Osteoblast (primary cell): ENCODE results near the gene IQSEC2. TPM values are rescaled to one million over a fixed set of nuclear protein-coding genes. Genes with fewer than 3 reads are reported as not detected.

Source experiments
- DNase-seq: peaks from one replicate; pipeline ENCODE4 v3.0.0; 2011; ENCODE audit warnings: low spot score, mixed read lengths; ENCODE audit not compliant: insufficient read length; ENCODE audit errors: missing footprints
- H2AFZ ChIP-seq: 2 replicates; pipeline ENCODE4 v1.6.0; 2011; ENCODE audit warnings: mild to moderate bottlenecking, low read length
- H3K27ac ChIP-seq: 2 replicates; pipeline ENCODE4 v1.5.1; 2011; ENCODE audit warnings: mild to moderate bottlenecking, low read depth, low read length, moderate library complexity
- H3K27me3 ChIP-seq: 2 replicates; pipeline ENCODE4 v1.6.0; 2012; ENCODE audit warnings: mild to moderate bottlenecking, control low read depth, inconsistent platforms, low read length, moderate library complexity; ENCODE audit not compliant: insufficient read depth
- H3K36me3 ChIP-seq: 2 replicates; pipeline ENCODE4 v1.5.1; 2011; ENCODE audit warnings: mild to moderate bottlenecking, low read length, control low read depth, moderate library complexity; ENCODE audit not compliant: insufficient read depth
- H3K4me1 ChIP-seq: 2 replicates; pipeline ENCODE4 v1.5.1; 2011; ENCODE audit warnings: mild to moderate bottlenecking, low read length, control low read depth, moderate library complexity; ENCODE audit not compliant: insufficient read depth
- H3K4me2 ChIP-seq: 2 replicates; pipeline ENCODE4 v1.6.0; 2011; ENCODE audit warnings: mild to moderate bottlenecking, low read length; ENCODE audit not compliant: insufficient read depth
- H3K4me3 ChIP-seq: fragments of 200-600 bp; sonication (generic); 3 replicates; pipeline ENCODE4 v1.5.1; 2012; ENCODE audit warnings: mild to moderate bottlenecking, low read length, inconsistent platforms; ENCODE audit not compliant: insufficient read depth
- H3K79me2 ChIP-seq: 2 replicates; pipeline ENCODE4 v1.6.0; 2012; ENCODE audit warnings: mild to moderate bottlenecking, low read length, control low read depth, inconsistent platforms; ENCODE audit not compliant: insufficient read depth
- H3K9me3 ChIP-seq: 2 replicates; pipeline ENCODE4 v1.5.1; 2011; ENCODE audit warnings: low read depth, low read length, control low read depth
- H4K20me1 ChIP-seq: 2 replicates; pipeline ENCODE4 v1.6.0; 2012; ENCODE audit warnings: mild to moderate bottlenecking, low read length, control low read depth; ENCODE audit not compliant: insufficient read depth
- CTCF ChIP-seq: IDR thresholded peaks from 2 replicates; pipeline ENCODE4 v1.5.1; 2011; ENCODE audit warnings: mild to moderate bottlenecking, low read depth, low read length, moderate library complexity; ENCODE audit errors: extremely low read depth
- total RNA-seq: library from RNA; depleted of rRNA; stranded (reverse); fragments of >200 nt; gene quantifications from 2 replicates; pipeline ENCODE4 v1.2.3, GENCODE V29; 2012

IQSEC2 gene
- total RNA-seq, 1 donor: 10.1 TPM

DNA sequence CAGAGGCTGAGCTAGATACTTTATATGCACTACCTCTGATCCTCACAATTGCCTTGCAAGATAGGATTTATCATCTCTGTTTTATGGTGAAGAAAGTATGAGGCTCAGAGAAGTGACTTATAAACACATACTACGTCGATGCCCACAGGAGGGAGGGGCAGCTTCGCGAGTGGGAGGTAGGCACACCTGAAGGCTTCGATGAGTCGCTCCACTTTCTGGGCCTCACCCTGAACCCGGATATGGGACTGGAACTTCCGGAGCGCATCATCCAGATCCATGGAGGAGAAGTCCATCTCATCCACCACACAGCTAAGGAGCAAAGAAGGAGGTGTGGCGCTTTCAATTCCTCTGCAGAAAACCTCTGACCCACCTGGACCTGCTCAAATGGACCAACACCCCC lies 33.5 kb downstream of the IQSEC2 start:
- no peak overlapping the region for H3K4me2 ChIP-seq
- no peak for DNase-seq
- H3K4me1 ChIP-seq: no peaks in the 10 kb centered on the region
- H4K20me1 ChIP-seq: no peaks in the 10 kb centered on the region
- no peaks in the 10 kb centered on the region for H3K79me2 ChIP-seq
- peaks cover 25% of the 10 kb centered on the region for H3K36me3 ChIP-seq
- no peak overlapping the region for H3K4me3 ChIP-seq
- H3K27ac ChIP-seq: no peak overlapping the region
- peaks cover 8% of the 10 kb centered on the region for H3K27me3 ChIP-seq
- no peak for TF ChIP-seq CTCF
- no peaks in the 10 kb centered on the region for H3K9me3 ChIP-seq
- H2AFZ ChIP-seq: no peak overlapping the region

- Histone ChIP-seq H3K4me2 (no peak overlapping the region), H3K4me3 (no peak overlapping the region), H3K9me3 (no peaks in the 10 kb centered on the region), H3K27ac (no peak overlapping the region), H3K4me1 (no peaks in the 10 kb centered on the region), H3K36me3 (peaks cover 29% of the 10 kb centered on the region), H2AFZ (no peak overlapping the region), H3K79me2 (no peaks in the 10 kb centered on the region), H3K27me3 (peaks cover 8% of the 10 kb centered on the region), H4K20me1 (no peaks in the 10 kb centered on the region)
- TF ChIP-seq CTCF: no peak
- no peak for DNase-seq
These were observed 35.2 kb downstream of the IQSEC2 start for GRCh38 chrX:53246231-53246630.

- TF ChIP-seq CTCF: peak; percentile 52
- H3K27ac ChIP-seq: no peak overlapping the region
- no peak overlapping the region for H2AFZ ChIP-seq
- H3K27me3 ChIP-seq: peaks cover 8% of the 10 kb centered on the region
- H3K79me2 ChIP-seq: no peaks in the 10 kb centered on the region
- H3K9me3 ChIP-seq: no peaks in the 10 kb centered on the region
- H3K36me3 ChIP-seq: peaks cover 29% of the 10 kb centered on the region
- no peak overlapping the region for H3K4me3 ChIP-seq
- no peak for DNase-seq
- no peak overlapping the region for H3K4me2 ChIP-seq
- no peaks in the 10 kb centered on the region for H4K20me1 ChIP-seq
- H3K4me1 ChIP-seq: no peaks in the 10 kb centered on the region
These were observed 36.8 kb downstream of the IQSEC2 start for GRCh38 chrX:53244610-53245009.

DNA sequence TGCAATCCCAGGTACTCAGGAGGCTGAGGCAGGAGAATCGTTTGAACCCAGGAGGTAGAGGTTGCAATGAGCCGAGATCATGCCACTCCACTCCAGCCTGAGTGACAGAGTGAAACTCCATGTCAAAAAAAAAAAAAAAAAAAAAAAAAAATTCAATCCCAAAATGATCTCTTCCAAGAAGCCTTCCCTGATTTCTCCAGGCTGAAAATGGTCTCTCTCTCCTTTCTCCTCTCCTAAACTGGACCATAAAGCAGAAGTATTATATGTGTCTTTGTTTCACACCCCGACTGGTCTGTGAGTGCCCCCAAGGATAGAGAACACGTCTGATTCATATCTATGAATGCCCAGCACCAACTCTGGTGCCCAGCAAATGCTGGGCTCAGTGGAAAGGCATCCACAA lies 39.1 kb downstream of the IQSEC2 start:
- DNase-seq: peak; percentile 15
- no peak overlapping the region for H3K27ac ChIP-seq
- H3K36me3 ChIP-seq: peaks cover 17% of the 10 kb centered on the region
- no peaks in the 10 kb centered on the region for H3K79me2 ChIP-seq
- H3K4me2 ChIP-seq: no peak overlapping the region
- peaks cover 4% of the 10 kb centered on the region for H3K27me3 ChIP-seq
- H3K4me3 ChIP-seq: no peak overlapping the region
- no peaks in the 10 kb centered on the region for H3K9me3 ChIP-seq
- H4K20me1 ChIP-seq: no peaks in the 10 kb centered on the region
- TF ChIP-seq CTCF: no peak
- no peaks in the 10 kb centered on the region for H3K4me1 ChIP-seq
- no peak overlapping the region for H2AFZ ChIP-seq
